K562 (cell line): ENCODE data around the gene CEP72. TPM values are rescaled to one million over a fixed set of nuclear protein-coding genes. Genes with fewer than 3 reads are reported as not detected.
A peak's percentile ranks its signal among the peaks of the same experiment; 100 is the strongest.
"Not testable (repeated sequence)": the region's sequence is repeated elsewhere in the genome, so short reads cannot be mapped to it uniquely, and the experiment has no call there.

Experiments used
- ATAC-seq: fragments of 200-7000 bp; cut with Tn5 transposase; 3 replicates; pipeline ENCODE4 v1.9.1; 2020; ENCODE audit warnings: moderate library complexity
- BruUV-seq: library from RNA; stranded (reverse); fragments of 400-500 nt; replicated peaks from 2 replicates; lab custom pipeline; 2021; lab: Mats Ljungman, UMichigan
- CTCF ChIA-PET: fragments of 300-600 bp; formaldehyde crosslinking; extraction: SDS; loops from one replicate; lab custom pipeline; 2021; ENCODE audit warnings: low intra/inter-chr PET ratio; lab: Yijun Ruan, JAX
- POLR2A ChIA-PET: fragments of 300-600, 350-650 bp; sonication (Branson Sonifier 250); formaldehyde crosslinking; extraction: SDS; loops from one replicate; lab custom pipeline; 2021; ENCODE audit warnings: antibody characterized with exemption, inconsistent platforms; lab: Yijun Ruan, JAX
- DNase-seq, 4 experiments: peaks; one replicate each; pipeline versions ENCODE4 v3.0.0 to v3.0.0-alpha.2; 2011 to 2018; ENCODE audit warnings: low spot score in 3 of 4, mixed read lengths in 3 of 4; ENCODE audit errors: extremely low read depth in 1 of 4
- FAIRE-seq: peaks from 2 replicates; lab custom pipeline; 2011; peaks lifted over from hg19 to GRCh38; lab: Jason Lieb, UNC
- H2AFZ ChIP-seq: 2 replicates; pipeline ENCODE4 v1.6.0; 2011; ENCODE audit warnings: low read depth, low read length, control low read depth, inconsistent platforms
- H3K27ac ChIP-seq: fragments of 200-600 bp; 3 replicates; pipeline ENCODE4 v1.8.0; 2011; ENCODE audit warnings: low read depth, mild to moderate bottlenecking, control low read depth, inconsistent platforms, low read length, moderate library complexity, mixed read lengths; ENCODE audit errors: extremely low read depth
- H3K27me3 ChIP-seq, 2 experiments: fragments of 300-600 bp in 1 of 2; 2 replicates in 1 of 2; 3 replicates in 1 of 2; pipeline versions ENCODE4 v1.6.0 to v1.8.0; 2011; ENCODE audit warnings: inconsistent platforms in 2 of 2, low read length in 2 of 2, mild to moderate bottlenecking in 1 of 2, mixed read lengths in 1 of 2, moderate library complexity in 1 of 2; ENCODE audit not compliant: control insufficient read depth in 2 of 2, insufficient read depth in 2 of 2
- H3K36me3 ChIP-seq: fragments of 300-600 bp; 3 replicates; pipeline ENCODE4 v1.8.0; 2011; ENCODE audit warnings: mild to moderate bottlenecking, low read length, inconsistent platforms; ENCODE audit not compliant: control insufficient read depth, insufficient read depth
- H3K4me1 ChIP-seq, 2 experiments: fragments of 200-600 bp in 1 of 2; replicated peaks in 1 of 2; 2 replicates in 1 of 2; 3 replicates in 1 of 2; pipeline versions ENCODE4 v1.5.1 to v1.8.0; 2011; ENCODE audit warnings: inconsistent platforms in 2 of 2, low read length in 2 of 2, mild to moderate bottlenecking in 1 of 2, mixed read lengths in 1 of 2, moderate library complexity in 1 of 2; ENCODE audit not compliant: control insufficient read depth in 2 of 2, insufficient read depth in 2 of 2
- H3K4me2 ChIP-seq: 2 replicates; pipeline ENCODE4 v1.6.1; 2011; ENCODE audit warnings: low read length, control low read depth, inconsistent platforms, mixed read lengths; ENCODE audit not compliant: insufficient read depth
- H3K4me3 ChIP-seq: fragments of 200-600 bp; sonication (generic), shearing (Covaris generic); 2 replicates; pipeline ENCODE4 v1.5.1; 2016; ENCODE audit warnings: control low read depth, inconsistent platforms
- H3K79me2 ChIP-seq: fragments of 200-600 bp; 3 replicates; pipeline ENCODE4 v1.8.0; 2011; ENCODE audit warnings: low read length, inconsistent platforms; ENCODE audit not compliant: control insufficient read depth, insufficient read depth
- H3K9ac ChIP-seq, 2 experiments: 2 replicates each; pipeline versions ENCODE4 v1.6.0 to v1.6.1; 2011; ENCODE audit warnings: low read depth in 2 of 2, low read length in 2 of 2, control low read depth in 1 of 2, inconsistent platforms in 1 of 2, mild to moderate bottlenecking in 1 of 2, mixed read lengths in 1 of 2; ENCODE audit not compliant: insufficient read depth in 1 of 2
- H3K9me1 ChIP-seq: one replicate; pipeline ENCODE4 v1.6.0; 2011; ENCODE audit warnings: inconsistent platforms, mild to moderate bottlenecking, low read length, moderate library complexity; ENCODE audit not compliant: control insufficient read depth, insufficient read depth
- H3K9me3 ChIP-seq: replicated peaks from 2 replicates; pipeline ENCODE4 v1.5.1; 2011; ENCODE audit warnings: low read depth, low read length, inconsistent platforms; ENCODE audit not compliant: control insufficient read depth, insufficient read depth
- H4K20me1 ChIP-seq: replicated peaks from 2 replicates; pipeline ENCODE4 v1.6.1; 2011; ENCODE audit warnings: low read length, inconsistent platforms, mixed read lengths; ENCODE audit not compliant: control insufficient read depth, insufficient read depth
- POLR2G ChIP-seq: fragments of 200-400 bp; formaldehyde crosslinking; IDR thresholded peaks from 2 replicates; pipeline ENCODE4 v1.6.1; 2017; ENCODE audit warnings: low read depth, mild to moderate bottlenecking, antibody characterized with exemption, low read length, moderate library complexity
- WGBS: fragments of 100-300 bp; shearing (Covaris generic); methylation state at CpG from one replicate; pipeline ENCODE4 v1.1.6; 2016; ENCODE audit warnings: low coverage, mixed read lengths; ENCODE audit not compliant: insufficient coverage; ENCODE audit errors: missing lambda C conversion rate; 5-methylcytosine and 5-hydroxymethylcytosine counted together
- in situ Hi-C: fragments of 300-500 bp; cut with MboI; formaldehyde crosslinking; loops from 4 replicates; pipeline ENCODE4 v1.15.0; 2018; ENCODE audit warnings: inconsistent platforms, mixed read lengths
- intact Hi-C: fragments of 100-400 bp; cut with micrococcal nuclease; formaldehyde crosslinking; loops from 2 replicates; pipeline ENCODE4 v1.14.2; 2022
- polyA plus RNA-seq, 8 experiments: library from polyadenylated mRNA; depleted of rRNA in 4 of 8; stranded (reverse) in 5 of 8; unstranded in 3 of 8; fragments of >200 nt; fragmentation: Nextera tagmentation in 2 of 8; fragmentation: Illumina TruSeq in 1 of 8; extraction: Ambion mirVana in 2 of 8; extraction: Trizol in 1 of 8; gene quantifications; 2 replicates each; pipeline versions ENCODE4 v1.2.1 to v1.2.3, GENCODE V29; 2011 to 2014; ENCODE audit warnings: inconsistent platforms in 1 of 8, missing spikeins in 1 of 8
- total RNA-seq, 7 experiments: library from RNA; depleted of rRNA in 6 of 7; stranded (reverse); fragments of >200 nt in 6 of 7; fragmentation: Illumina TruSeq in 2 of 7; extraction: Trizol in 2 of 7; gene quantifications; 2 replicates each; pipeline versions ENCODE4 v1.2.1 to v1.2.3, GENCODE V29; 2011 to 2021; ENCODE audit warnings: low replicate concordance in 1 of 7

CEP72 gene
- total and polyA plus RNA-seq, 9 of the 15 experiments (the other 6 are each of a cell fraction or from before 2014, with no cell fraction given), result 0.89 to 38.1 (median 14.2) TPM

GRCh38 chr5:678521-678920 is 66.4 kb downstream of the CEP72 start:
- DNase-seq, FAIRE-seq, ATAC-seq, H3K9me3 ChIP-seq, POLR2A ChIA-PET, H3K4me2 ChIP-seq, H3K4me3 ChIP-seq, H4K20me1 ChIP-seq, CTCF ChIA-PET, H3K27me3 ChIP-seq, H2AFZ ChIP-seq, H3K27ac ChIP-seq, H3K9ac ChIP-seq, H3K36me3 ChIP-seq, H3K79me2 ChIP-seq, BruUV-seq, H3K9me1 ChIP-seq: not testable (repeated sequence)
- peak; percentile 63 for TF ChIP-seq POLR2G
- intact Hi-C loops (loop anchor here (10.0 kb wide), 1 partner anchor 176 kb away; the partner anchor contains the start of gene ZDHHC11), in situ Hi-C loops (loop anchor here (5.0 kb wide), 2 partner anchors 94 to 229 kb away; no protein-coding TSS in a partner anchor)
- peaks cover 0 to 28% of the 10 kb centered on the region in 2 experiments; a peak in 1 of 5 replicates for H3K4me1 ChIP-seq
- WGBS, result 16% methylated on average over 9 of the region's 16 CpGs

GRCh38 chr5:679166-679895 is 67.2 kb downstream of the CEP72 start:
- H3K27ac ChIP-seq, H3K9ac ChIP-seq, H3K36me3 ChIP-seq, H3K4me2 ChIP-seq, H3K79me2 ChIP-seq, DNase-seq, POLR2A ChIA-PET, ATAC-seq, H3K9me3 ChIP-seq, H4K20me1 ChIP-seq, H3K4me3 ChIP-seq, H3K9me1 ChIP-seq, BruUV-seq, H2AFZ ChIP-seq, CTCF ChIA-PET: not testable (repeated sequence)
- in situ Hi-C loops, result loop anchor here (5.0 kb wide), 2 partner anchors 93 to 228 kb away; no protein-coding TSS in a partner anchor
- peaks cover 0 to 16% of the 10 kb centered on the region in 2 experiments; a peak in 1 of 5 replicates for H3K27me3 ChIP-seq
- WGBS, result 24% methylated on average over 7 of the region's 17 CpGs
- peaks cover 0 to 20% of the 10 kb centered on the region in 2 experiments; a peak in 1 of 5 replicates for H3K4me1 ChIP-seq
- peak; percentile 56 for FAIRE-seq
- intact Hi-C loops, result loop anchor here (10.0 kb wide), 1 partner anchor 175 kb away; the partner anchor contains the start of gene ZDHHC11

GRCh38 chr5:680118-680795 is 68.1 kb downstream of the CEP72 start:
- H4K20me1 ChIP-seq, H2AFZ ChIP-seq, ATAC-seq, BruUV-seq, CTCF ChIA-PET, H3K9me3 ChIP-seq, H3K36me3 ChIP-seq, FAIRE-seq, H3K9me1 ChIP-seq, H3K4me3 ChIP-seq, H3K9ac ChIP-seq, DNase-seq, POLR2A ChIA-PET, H3K27ac ChIP-seq, in situ Hi-C loops, H3K79me2 ChIP-seq, H3K4me2 ChIP-seq: not testable (repeated sequence)
- WGBS, result no CpG with 5 or more reads among the region's 32 CpGs
- Histone ChIP-seq H3K4me1 (peaks cover 0 to 12% of the 10 kb centered on the region in 2 experiments; a peak in 1 of 5 replicates), H3K27me3 (peaks cover 6 to 26% of the 10 kb centered on the region in 2 experiments; a peak in 4 of 5 replicates)
- intact Hi-C loops, result loop anchor here (5.0 kb wide), 1 partner anchor 92 kb away; no protein-coding TSS in a partner anchor
